T-cell (primary cell): ENCODE measurements around the gene ZNF700. TPM values are rescaled to one million over a fixed set of nuclear protein-coding genes. Genes with fewer than 3 reads are reported as not detected.
"Not testable (repeated sequence)": the region's sequence is repeated elsewhere in the genome, so short reads cannot be mapped to it uniquely, and the experiment has no call there.

Experiments
- ATAC-seq, 4 experiments: fragments of 200-7000 bp in 3 of 4; fragments of 150-1000 bp in 1 of 4; cut with Tn5 transposase; replicated peaks in 1 of 4; 1 replicate in 3 of 4; 2 replicates in 1 of 4; pipeline ENCODE4 v1.10.0; 2021; ENCODE audit warnings: moderate library complexity in 3 of 4, mild to moderate bottlenecking in 2 of 4, moderate number of reproducible peaks in 1 of 4
- CTCF ChIA-PET, 2 donors: fragments of 300-600 bp; sonication (Branson Sonifier 250); formaldehyde crosslinking; loops; one replicate each; lab custom pipeline; 2022; ENCODE audit warnings: antibody characterized with exemption in 2 of 2; lab: Charles Lee
- POLR2A ChIA-PET, 2 donors: fragments of 300-600 bp; sonication (Branson Sonifier 250); formaldehyde crosslinking; loops; one replicate each; lab custom pipeline; 2022; ENCODE audit warnings: antibody characterized with exemption in 2 of 2; lab: Charles Lee
- DNase-seq, 35 experiments: peaks; one replicate each; pipeline versions ENCODE4 v3.0.0 to v3.0.0-alpha.2; 2013 to 2023
- H3K27ac ChIP-seq: one replicate; pipeline ENCODE4 v1.5.1; 2013; ENCODE audit warnings: low read length
- H3K27me3 ChIP-seq, 2 experiments: replicated peaks in 1 of 2; 1 replicate in 1 of 2; 2 replicates in 1 of 2; pipeline versions ENCODE4 v1.6.1 to v1.7.0; 2013; ENCODE audit warnings: low read length in 1 of 2, mixed read lengths in 1 of 2; ENCODE audit not compliant: control insufficient read depth in 2 of 2, insufficient read depth in 2 of 2; ENCODE audit errors: extremely low read depth in 1 of 2
- H3K36me3 ChIP-seq, 2 donors: 1 replicate in 1 of 2; 2 replicates in 1 of 2; pipeline versions ENCODE4 v1.6.1 to v1.7.0; 2013; ENCODE audit warnings: low read length in 1 of 2; ENCODE audit not compliant: control insufficient read depth in 2 of 2, insufficient read depth in 1 of 2; ENCODE audit errors: extremely low read depth in 1 of 2
- H3K4me1 ChIP-seq, 2 experiments: 1 replicate in 1 of 2; 2 replicates in 1 of 2; pipeline versions ENCODE4 v1.6.1 to v1.7.0; 2013; ENCODE audit warnings: low read length in 2 of 2, mixed read lengths in 1 of 2; ENCODE audit not compliant: insufficient read depth in 2 of 2, control insufficient read depth in 1 of 2; ENCODE audit errors: extremely low read depth in 1 of 2
- H3K4me3 ChIP-seq, 2 donors: 1 replicate in 1 of 2; 2 replicates in 1 of 2; pipeline versions ENCODE4 v1.5.1 to v1.7.0; 2013; ENCODE audit warnings: mild to moderate bottlenecking in 2 of 2, low read length in 1 of 2, moderate library complexity in 1 of 2; ENCODE audit not compliant: control insufficient read depth in 1 of 2; ENCODE audit errors: extremely low read depth in 1 of 2
- H3K9me3 ChIP-seq: 2 replicates; pipeline ENCODE4 v1.7.0; 2013
- H3K27ac Mint-ChIP-seq, 2 donors: one replicate each; pipeline ENCODE4 v1.8.0; 2020 to 2021; ENCODE audit warnings: mild to moderate bottlenecking in 2 of 2, mixed read lengths in 2 of 2
- H3K27me3 Mint-ChIP-seq, 2 donors: one replicate each; pipeline ENCODE4 v1.8.0; 2021 to 2022; ENCODE audit warnings: mixed read lengths in 2 of 2
- H3K36me3 Mint-ChIP-seq: one replicate; pipeline ENCODE4 v1.8.0; 2021; ENCODE audit warnings: mixed read lengths
- H3K4me1 Mint-ChIP-seq, 3 donors: one replicate each; pipeline ENCODE4 v1.8.0; 2020 to 2022; ENCODE audit warnings: mixed read lengths in 3 of 3, mild to moderate bottlenecking in 1 of 3
- H3K4me3 Mint-ChIP-seq, 3 donors: one replicate each; pipeline ENCODE4 v1.8.0; 2020 to 2022; ENCODE audit warnings: mild to moderate bottlenecking in 3 of 3, mixed read lengths in 3 of 3, moderate library complexity in 3 of 3
- H3K9me3 Mint-ChIP-seq, 3 donors: one replicate each; pipeline ENCODE4 v1.8.0; 2020 to 2022; ENCODE audit warnings: mixed read lengths in 3 of 3
- WGBS: methylation state at CpG from one replicate; pipeline ENCODE4 v1.1.5; 2013; ENCODE audit warnings: missing lambda C conversion rate; ENCODE audit not compliant: insufficient coverage; 5-methylcytosine and 5-hydroxymethylcytosine counted together
- total RNA-seq, 35 experiments: library from RNA in 6 of 35; stranded (reverse) in 6 of 35; fragments of 120-200 nt in 1 of 35; gene quantifications; one replicate each; pipeline versions ENCODE4 v1.2.1 to v1.2.4 and lab custom pipeline; 2013 to 2026

ZNF700 gene
- total RNA-seq, 5 donors from 2014 or later (not counting 1 experiment from before 2014, with no cell fraction given): 17.2 to 19.7 (median 18.4) TPM

- Histone ChIP-seq H3K9me3 (peaks cover 2% of the 10 kb centered on the region), H3K27me3 (no peaks in the 10 kb centered on the region), H3K4me3 (no peak overlapping the region), H3K36me3 (peaks cover 2 to 6% of the 10 kb centered on the region in 2 donors), H3K27ac (no peak overlapping the region), H3K4me1 (peaks cover 6 to 17% of the 10 kb centered on the region in 2 experiments)
- no peak for ATAC-seq
- Mint-ChIP-seq H3K27ac (peak overlapping the region in 1 of 2 donors; percentile 41), H3K9me3 (peaks cover 3 to 9% (median 5%) of the 10 kb centered on the region in 3 donors), H3K4me3 (peak overlapping the region in 1 of 3 donors; percentile 10), H3K4me1 (peaks cover 33 to 53% (median 42%) of the 10 kb centered on the region in 3 donors), H3K36me3 (peaks cover 38% of the 10 kb centered on the region), H3K27me3 (no peaks in the 10 kb centered on the region)
- WGBS: no CpG with 5 or more reads among the region's 3 CpGs
- CTCF ChIA-PET: no interaction called here
- DNase-seq: no peak
- POLR2A ChIA-PET: no interaction called here
Measured at GRCh38 chr19:11931051-11931450, 6.1 kb downstream of the ZNF700 start.

- Mint-ChIP-seq H3K9me3 (peaks cover 3 to 9% (median 9%) of the 10 kb centered on the region in 3 donors), H3K36me3 (peaks cover 43% of the 10 kb centered on the region), H3K27me3 (no peaks in the 10 kb centered on the region), H3K4me3 (no peak overlapping the region), H3K4me1 (peaks cover 29 to 52% (median 38%) of the 10 kb centered on the region in 3 donors), H3K27ac (no peak overlapping the region)
- WGBS: 100% methylated on average over 3 of the region's 3 CpGs
- DNase-seq (no peak), ATAC-seq (no peak)
- peaks cover 2 to 6% of the 10 kb centered on the region in 2 donors for H3K36me3 ChIP-seq
- H3K27ac ChIP-seq: no peak overlapping the region
- no peak overlapping the region for H3K4me3 ChIP-seq
- POLR2A ChIA-PET: no interaction called here
- CTCF ChIA-PET: no interaction called here
- H3K4me1 ChIP-seq: peaks cover 3 to 12% of the 10 kb centered on the region in 2 experiments
- peaks cover 2% of the 10 kb centered on the region for H3K9me3 ChIP-seq
- no peaks in the 10 kb centered on the region for H3K27me3 ChIP-seq
Measured at GRCh38 chr19:11931513-11931912, 6.6 kb downstream of the ZNF700 start.

- DNase-seq, H3K4me1 ChIP-seq, H3K4me3 ChIP-seq, H3K27me3 ChIP-seq, POLR2A ChIA-PET, ATAC-seq, H3K27me3 Mint-ChIP-seq, H3K27ac ChIP-seq, H3K4me3 Mint-ChIP-seq, H3K36me3 ChIP-seq, H3K27ac Mint-ChIP-seq, H3K9me3 ChIP-seq, CTCF ChIA-PET: not testable (repeated sequence)
- peaks cover 2 to 26% (median 22%) of the 10 kb centered on the region in 3 donors for H3K9me3 Mint-ChIP-seq
- H3K4me1 Mint-ChIP-seq: peaks cover 9 to 21% (median 13%) of the 10 kb centered on the region in 3 donors
- no CpG with 5 or more reads among the region's 3 CpGs for WGBS
- peaks cover 64% of the 10 kb centered on the region for H3K36me3 Mint-ChIP-seq
Measured at GRCh38 chr19:11935829-11936228, 10.9 kb downstream of the ZNF700 start.

GRCh38 chr19:11938383-11938782 is 13.5 kb downstream of the ZNF700 start:
- peaks cover 0 to 36% (median 36%) of the 10 kb centered on the region in 3 donors for H3K9me3 Mint-ChIP-seq
- WGBS: no CpG with 5 or more reads among the region's 3 CpGs

GRCh38 chr19:11941361-11941887 is 16.5 kb downstream of the ZNF700 start:
- H3K27me3 Mint-ChIP-seq, H3K4me1 Mint-ChIP-seq, H3K4me3 ChIP-seq, H3K27ac Mint-ChIP-seq, POLR2A ChIA-PET, H3K27ac ChIP-seq, DNase-seq, CTCF ChIA-PET, H3K4me1 ChIP-seq, H3K27me3 ChIP-seq, ATAC-seq, H3K4me3 Mint-ChIP-seq: not testable (repeated sequence)
- WGBS: 98% methylated on average over 11 of the region's 29 CpGs
- Histone ChIP-seq H3K9me3 (peaks cover 13% of the 10 kb centered on the region), H3K36me3 (peaks cover 13 to 28% of the 10 kb centered on the region in 2 donors)
- Mint-ChIP-seq H3K9me3 (peaks cover 0 to 45% (median 43%) of the 10 kb centered on the region in 3 donors), H3K36me3 (peaks cover 83% of the 10 kb centered on the region)

More at GRCh38 chr19:11938383-11938782, 13.5 kb downstream of the ZNF700 start:
- H3K36me3 ChIP-seq, DNase-seq, H3K27ac ChIP-seq, H3K4me1 ChIP-seq, CTCF ChIA-PET, H3K27me3 Mint-ChIP-seq, H3K27ac Mint-ChIP-seq, H3K27me3 ChIP-seq, ATAC-seq, POLR2A ChIA-PET, H3K4me3 ChIP-seq, H3K4me3 Mint-ChIP-seq: not testable (repeated sequence)
- H3K9me3 ChIP-seq: peaks cover 10% of the 10 kb centered on the region
- Mint-ChIP-seq H3K4me1 (peaks cover 0 to 12% (median 5%) of the 10 kb centered on the region in 3 donors), H3K36me3 (peaks cover 71% of the 10 kb centered on the region)

GRCh38 chr19:11942008-11942842 is 17.3 kb downstream of the ZNF700 start:
- H3K9me3 Mint-ChIP-seq: peaks cover 0 to 46% (median 39%) of the 10 kb centered on the region in 3 donors

More at GRCh38 chr19:11942008-11942842, 17.3 kb downstream of the ZNF700 start:
- Mint-ChIP-seq H3K27ac (no peak overlapping the region), H3K4me3 (no peak overlapping the region), H3K4me1 (peaks cover 0 to 3% (median 0%) of the 10 kb centered on the region in 3 donors), H3K36me3 (peaks cover 83% of the 10 kb centered on the region), H3K27me3 (no peaks in the 10 kb centered on the region)
- ChIA-PET POLR2A (interaction anchor here in 1 of 2 donors (0.6 kb wide), 1 partner anchor 143 kb away, joined by 3 read pairs; no protein-coding TSS in a partner anchor), CTCF (no interaction called here)
- peaks cover 15% of the 10 kb centered on the region for H3K9me3 ChIP-seq
- peak overlapping the region in 1 of 2 donors; percentile 27 for H3K4me3 ChIP-seq
- H3K4me1 ChIP-seq: no peaks in the 10 kb centered on the region
- no peak overlapping the region for H3K27ac ChIP-seq
- DNase-seq (no peak), ATAC-seq (no peak)
- WGBS: 100% methylated on average over 7 of the region's 10 CpGs
- peaks cover 13 to 36% of the 10 kb centered on the region in 2 donors for H3K36me3 ChIP-seq
- H3K27me3 ChIP-seq: no peaks in the 10 kb centered on the region
